ENCODE measurements around the gene CLPTM1L.

CLPTM1L gene

DNA sequence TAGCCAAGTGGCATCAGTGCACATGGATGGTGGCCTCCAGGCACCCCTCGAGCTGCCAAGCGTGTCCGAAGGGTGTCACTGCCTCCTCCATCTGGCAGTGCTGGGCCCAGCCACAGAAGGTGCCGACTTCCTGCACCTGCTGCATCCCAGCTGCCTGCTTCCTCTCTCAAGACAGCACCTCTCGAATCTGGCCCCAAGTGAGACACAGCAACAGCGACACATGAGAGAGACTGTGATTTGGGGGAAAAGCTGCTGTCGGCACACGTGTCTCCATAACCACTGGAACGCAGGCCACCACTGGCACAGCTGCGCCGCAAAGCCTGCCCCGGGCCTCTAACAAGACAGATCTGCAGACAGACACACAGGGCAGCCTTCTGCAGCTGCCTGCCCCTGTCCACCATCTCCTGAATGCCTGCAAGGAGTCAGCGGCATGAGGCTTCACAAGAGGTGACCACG, 8.8 kb downstream of the CLPTM1L start (continued):
- TF ChIP-seq ZBTB20 (tag by site-specific recombination; IDR thresholded peaks at IDR 0.05) (no peak), ZNF24 (tag by site-specific recombination; IDR thresholded peaks at IDR 0.05) (no peak), SETDB1 (IDR thresholded peaks at IDR 0.05; ENCODE audit: insufficient read length, low read length) (no peak), ZNF433 (tag by site-specific recombination; IDR thresholded peaks at IDR 0.05; ENCODE audit: low read depth) (no peak), ZNF501 (tag by site-specific recombination; IDR thresholded peaks at IDR 0.05) (no peak), HOXC10 (CRISPR knock-in tag; IDR thresholded peaks at IDR 0.05) (no peak), ZNF529 (tag by site-specific recombination; IDR thresholded peaks at IDR 0.05; ENCODE audit: insufficient replicate concordance) (no peak), ZNF221 (tag by site-specific recombination; IDR thresholded peaks at IDR 0.05; ENCODE audit: borderline replicate concordance) (no peak), ZNF350 (tag by site-specific recombination; IDR thresholded peaks at IDR 0.05) (no peak), ZNF747 (tag by site-specific recombination; IDR thresholded peaks at IDR 0.05) (no peak)

DNA sequence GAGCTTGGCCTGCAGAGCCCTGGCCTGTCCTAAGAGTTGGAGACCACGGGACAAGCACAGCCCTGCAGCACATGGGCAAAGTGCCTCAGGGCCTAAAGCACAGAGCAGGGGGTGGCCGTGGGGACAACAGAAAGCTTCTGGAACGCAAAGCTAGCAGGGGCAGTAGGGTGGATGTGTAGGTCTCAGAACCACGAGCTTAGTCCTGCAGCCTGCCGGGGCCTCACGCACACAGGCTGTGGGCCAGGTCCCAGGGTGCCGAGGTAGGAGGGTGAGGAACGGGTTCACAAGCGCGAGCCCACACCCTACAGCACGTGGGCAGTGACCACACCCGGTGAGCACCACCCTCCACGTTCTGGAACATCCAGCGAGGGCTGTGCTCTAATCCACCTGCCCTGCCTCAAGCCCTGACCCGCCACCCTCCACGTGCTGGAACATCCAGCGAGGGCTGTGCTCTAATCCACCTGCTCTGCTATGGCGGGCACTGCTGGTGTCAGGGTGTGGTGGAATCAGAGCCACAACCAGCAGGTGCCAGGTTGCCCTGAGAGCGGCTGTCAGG, 9.3 kb downstream of the CLPTM1L start:
- ChIA-PET POLR2A (interaction anchor here (0.9 kb wide), 1 partner anchor 9 kb away, joined by 6 read pairs; the partner anchor contains the start of gene CLPTM1L), CTCF (no interaction called here)
- Histone ChIP-seq H3K9me3 (ENCODE audit: control insufficient read depth, insufficient read depth, low read depth, low read length) (no peaks in the 10 kb centered on the region), H3K4me1 (ENCODE audit: control insufficient read depth, insufficient read depth, low read length) (no peaks in the 10 kb centered on the region), H3K36me3 (ENCODE audit: control insufficient read depth in 2 of 2, insufficient read depth in 1 of 2, low read length in 2 of 2) (peaks cover 8 to 96% of the 10 kb centered on the region in 2 experiments), H3K4me3 (ENCODE audit: low read depth, low read length) (no peak overlapping the region), H3K27ac (ENCODE audit: extremely low read depth, low read depth, low read length) (no peak overlapping the region)
- TF ChIP-seq KLF1 (tag by site-specific recombination; IDR thresholded peaks at IDR 0.05) (peak; percentile 90), ZNF175 (tag by site-specific recombination; IDR thresholded peaks at IDR 0.05) (no peak)

GRCh38 chr5:1334831-1335539, 9.9 kb downstream of the CLPTM1L start:
- CTCF ChIA-PET, result no interaction called here
- peaks cover 8 to 96% of the 10 kb centered on the region in 2 experiments for H3K36me3 ChIP-seq (ENCODE audit: control insufficient read depth in 2 of 2, insufficient read depth in 1 of 2, low read length in 2 of 2)

More at GRCh38 chr5:1334831-1335539, 9.9 kb downstream of the CLPTM1L start:
- TF ChIP-seq ZNF48 (tag by site-specific recombination; IDR thresholded peaks at IDR 0.05), result no peak
- no peak for TF ChIP-seq ZNF19 (tag by site-specific recombination; IDR thresholded peaks at IDR 0.05; ENCODE audit: low read depth)
- TF ChIP-seq ZNF473 (tag by site-specific recombination; IDR thresholded peaks at IDR 0.05), result no peak
- TF ChIP-seq ZNF16 (tag by site-specific recombination; IDR thresholded peaks at IDR 0.05; ENCODE audit: low read depth), result no peak
- TF ChIP-seq BCL11A (tag by site-specific recombination; IDR thresholded peaks at IDR 0.05; ENCODE audit: low read depth), result no peak
- no peak for TF ChIP-seq ZSCAN16 (tag by site-specific recombination; IDR thresholded peaks at IDR 0.05)
- no peak for TF ChIP-seq ZSCAN30 (tag by site-specific recombination; IDR thresholded peaks at IDR 0.05)
- TF ChIP-seq EGR2 (tag by site-specific recombination; IDR thresholded peaks at IDR 0.05; ENCODE audit: low read depth), result no peak
- no peak for TF ChIP-seq SETDB1 (IDR thresholded peaks at IDR 0.05; ENCODE audit: insufficient read length, low read length)
- no peak for TF ChIP-seq ZNF354C (tag by site-specific recombination; IDR thresholded peaks at IDR 0.05; ENCODE audit: borderline replicate concordance, low read depth)
- TF ChIP-seq ZBTB1 (tag by site-specific recombination; IDR thresholded peaks at IDR 0.05), result no peak
- TF ChIP-seq ZXDB (tag by site-specific recombination; IDR thresholded peaks at IDR 0.05), result no peak
- TF ChIP-seq, protein P1, sequence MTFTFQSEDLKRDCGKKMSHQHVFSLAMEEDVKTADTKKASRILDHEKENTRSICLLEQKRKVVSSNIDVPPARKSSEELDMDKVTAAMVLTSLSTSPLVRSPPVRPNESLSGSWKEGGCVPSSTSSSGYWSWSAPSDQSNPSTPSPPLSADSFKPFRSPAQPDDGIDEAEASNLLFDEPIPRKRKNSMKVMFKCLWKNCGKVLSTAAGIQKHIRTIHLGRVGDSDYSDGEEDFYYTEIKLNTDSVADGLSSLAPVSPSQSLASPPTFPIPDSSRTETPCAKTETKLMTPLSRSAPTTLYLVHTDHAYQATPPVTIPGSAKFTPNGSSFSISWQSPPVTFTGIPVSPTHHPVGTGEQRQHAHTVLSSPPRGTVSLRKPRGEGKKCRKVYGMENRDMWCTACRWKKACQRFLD (tag by site-specific recombination; IDR thresholded peaks at IDR 0.05), result no peak
- no peak for TF ChIP-seq ZNF658 (tag by site-specific recombination; IDR thresholded peaks at IDR 0.05)
- TF ChIP-seq INSM2 (tag by site-specific recombination; IDR thresholded peaks at IDR 0.05), result no peak
- TF ChIP-seq, protein P2, sequence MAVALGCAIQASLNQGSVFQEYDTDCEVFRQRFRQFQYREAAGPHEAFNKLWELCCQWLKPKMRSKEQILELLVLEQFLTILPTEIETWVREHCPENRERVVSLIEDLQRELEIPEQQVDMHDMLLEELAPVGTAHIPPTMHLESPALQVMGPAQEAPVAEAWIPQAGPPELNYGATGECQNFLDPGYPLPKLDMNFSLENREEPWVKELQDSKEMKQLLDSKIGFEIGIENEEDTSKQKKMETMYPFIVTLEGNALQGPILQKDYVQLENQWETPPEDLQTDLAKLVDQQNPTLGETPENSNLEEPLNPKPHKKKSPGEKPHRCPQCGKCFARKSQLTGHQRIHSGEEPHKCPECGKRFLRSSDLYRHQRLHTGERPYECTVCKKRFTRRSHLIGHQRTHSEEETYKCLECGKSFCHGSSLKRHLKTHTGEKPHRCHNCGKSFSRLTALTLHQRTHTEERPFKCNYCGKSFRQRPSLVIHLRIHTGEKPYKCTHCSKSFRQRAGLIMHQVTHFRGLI (tag by site-specific recombination; IDR thresholded peaks at IDR 0.05), result no peak
- TF ChIP-seq ZFP69B (tag by site-specific recombination; IDR thresholded peaks at IDR 0.05), result no peak
- Histone ChIP-seq H3K4me1 (ENCODE audit: control insufficient read depth, insufficient read depth, low read length) (no peaks in the 10 kb centered on the region), H3K9me3 (ENCODE audit: control insufficient read depth, insufficient read depth, low read depth, low read length) (no peaks in the 10 kb centered on the region), H3K27ac (ENCODE audit: extremely low read depth, low read depth, low read length) (no peak overlapping the region), H3K4me3 (ENCODE audit: low read depth, low read length) (no peak overlapping the region)
- POLR2A ChIA-PET, result interaction anchor here (0.9 kb wide), 1 partner anchor 10 kb away, joined by 6 read pairs; the partner anchor contains the start of gene CLPTM1L

Data from HEK293 (cell line).